Spleen (tissue), 7 donors: Measurements from ENCODE around the gene SSBP2.

ENCODE experiments used
- CTCF ChIP-seq, 11 experiments: fragments of 200-600 bp in 7 of 11; fragments of 450-650 bp in 4 of 11; sonication (generic) in 4 of 11; IDR thresholded peaks in 8 of 11; conservative IDR thresholded peaks in 3 of 11; 1 replicate in 7 of 11; 2 replicates in 4 of 11; pipeline versions ENCODE4 v1.4.0 to v1.8.0; 2016 to 2021; ENCODE audit warnings: antibody characterized with exemption in 11 of 11, inconsistent platforms in 4 of 11, mild to moderate bottlenecking in 1 of 11
- POLR2A ChIP-seq, 3 donors: fragments of 450-650 bp; IDR thresholded peaks; one replicate each; pipeline ENCODE4 v1.5.1; 2017; ENCODE audit warnings: antibody characterized with exemption in 3 of 3, mild to moderate bottlenecking in 1 of 3
- POLR2AphosphoS5 ChIP-seq, 3 donors: sonication (generic); formaldehyde crosslinking; IDR thresholded peaks; one replicate each; pipeline ENCODE4 v1.5.1; 2017; ENCODE audit warnings: antibody characterized with exemption in 3 of 3
- donor health status: DM: no; HTN: no; CAD: no; lungs with moderate emphysema.
- donor health status: DM: no; HTN: no; CAD: no.
- donor health status: DM: no; HTN: no; CAD: no.

GRCh38 chr5:81609810-81610375 is 141.0 kb downstream of the SSBP2 start:
- TF ChIP-seq POLR2AphosphoS5 (IDR thresholded peaks at IDR 0.05) (no peak), POLR2A (IDR thresholded peaks at IDR 0.05) (no peak), CTCF (IDR thresholded peaks at IDR 0.05 in 8 of 11, conservative IDR thresholded peaks at IDR 0.05 in 3 of 11) (no peak)
